ENCODE data around the gene TBC1D22A.

DNA sequence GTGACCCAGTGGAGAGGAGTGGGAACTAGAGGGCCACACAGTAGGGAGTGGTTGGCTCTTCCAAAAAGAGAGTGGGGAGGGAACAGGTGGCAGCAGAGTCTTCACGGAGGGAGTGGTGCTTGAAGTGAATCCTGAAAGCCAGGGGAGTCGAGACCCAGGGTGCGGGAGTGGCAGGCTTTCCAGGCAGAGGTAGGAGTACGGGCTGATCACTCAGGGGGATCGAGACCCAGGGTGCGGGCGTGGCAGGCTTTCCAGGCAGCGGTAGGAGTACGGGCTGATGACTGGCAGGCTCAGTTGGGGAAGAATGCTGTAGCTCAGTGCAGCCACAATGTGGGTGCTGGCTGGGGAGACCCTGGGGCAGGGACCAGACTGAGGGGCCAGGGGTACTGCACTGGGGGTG is 148.2 kb downstream of the TBC1D22A start:
- TF ChIP-seq CHD2 (IDR thresholded peaks at IDR 0.05; ENCODE audit: borderline replicate concordance, low read depth, low read length) (no peak), YY1 (IDR thresholded peaks at IDR 0.05; ENCODE audit: low read depth, low read length) (no peak), RCOR1 (conservative IDR thresholded peaks at IDR 0.05; ENCODE audit: low read depth, low read length) (no peak), NFYA (IDR thresholded peaks at IDR 0.05; ENCODE audit: borderline replicate concordance, low read depth, low read length) (no peak), TCF12 (IDR thresholded peaks at IDR 0.05; ENCODE audit: low read depth, low read length) (no peak), ZNF207 (IDR thresholded peaks at IDR 0.05; ENCODE audit: borderline replicate concordance) (no peak)
- TF ChIP-seq, protein P1, sequence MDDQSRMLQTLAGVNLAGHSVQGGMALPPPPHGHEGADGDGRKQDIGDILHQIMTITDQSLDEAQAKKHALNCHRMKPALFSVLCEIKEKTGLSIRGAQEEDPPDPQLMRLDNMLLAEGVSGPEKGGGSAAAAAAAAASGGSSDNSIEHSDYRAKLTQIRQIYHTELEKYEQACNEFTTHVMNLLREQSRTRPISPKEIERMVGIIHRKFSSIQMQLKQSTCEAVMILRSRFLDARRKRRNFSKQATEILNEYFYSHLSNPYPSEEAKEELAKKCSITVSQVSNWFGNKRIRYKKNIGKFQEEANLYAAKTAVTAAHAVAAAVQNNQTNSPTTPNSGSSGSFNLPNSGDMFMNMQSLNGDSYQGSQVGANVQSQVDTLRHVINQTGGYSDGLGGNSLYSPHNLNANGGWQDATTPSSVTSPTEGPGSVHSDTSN (IDR thresholded peaks at IDR 0.05; ENCODE audit: insufficient replicate concordance, low read depth, low read length), result no peak
- TF ChIP-seq, protein P2, sequence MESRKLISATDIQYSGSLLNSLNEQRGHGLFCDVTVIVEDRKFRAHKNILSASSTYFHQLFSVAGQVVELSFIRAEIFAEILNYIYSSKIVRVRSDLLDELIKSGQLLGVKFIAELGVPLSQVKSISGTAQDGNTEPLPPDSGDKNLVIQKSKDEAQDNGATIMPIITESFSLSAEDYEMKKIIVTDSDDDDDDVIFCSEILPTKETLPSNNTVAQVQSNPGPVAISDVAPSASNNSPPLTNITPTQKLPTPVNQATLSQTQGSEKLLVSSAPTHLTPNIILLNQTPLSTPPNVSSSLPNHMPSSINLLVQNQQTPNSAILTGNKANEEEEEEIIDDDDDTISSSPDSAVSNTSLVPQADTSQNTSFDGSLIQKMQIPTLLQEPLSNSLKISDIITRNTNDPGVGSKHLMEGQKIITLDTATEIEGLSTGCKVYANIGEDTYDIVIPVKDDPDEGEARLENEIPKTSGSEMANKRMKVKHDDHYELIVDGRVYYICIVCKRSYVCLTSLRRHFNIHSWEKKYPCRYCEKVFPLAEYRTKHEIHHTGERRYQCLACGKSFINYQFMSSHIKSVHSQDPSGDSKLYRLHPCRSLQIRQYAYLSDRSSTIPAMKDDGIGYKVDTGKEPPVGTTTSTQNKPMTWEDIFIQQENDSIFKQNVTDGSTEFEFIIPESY (IDR thresholded peaks at IDR 0.05), result no peak
- TF ChIP-seq, protein P3, sequence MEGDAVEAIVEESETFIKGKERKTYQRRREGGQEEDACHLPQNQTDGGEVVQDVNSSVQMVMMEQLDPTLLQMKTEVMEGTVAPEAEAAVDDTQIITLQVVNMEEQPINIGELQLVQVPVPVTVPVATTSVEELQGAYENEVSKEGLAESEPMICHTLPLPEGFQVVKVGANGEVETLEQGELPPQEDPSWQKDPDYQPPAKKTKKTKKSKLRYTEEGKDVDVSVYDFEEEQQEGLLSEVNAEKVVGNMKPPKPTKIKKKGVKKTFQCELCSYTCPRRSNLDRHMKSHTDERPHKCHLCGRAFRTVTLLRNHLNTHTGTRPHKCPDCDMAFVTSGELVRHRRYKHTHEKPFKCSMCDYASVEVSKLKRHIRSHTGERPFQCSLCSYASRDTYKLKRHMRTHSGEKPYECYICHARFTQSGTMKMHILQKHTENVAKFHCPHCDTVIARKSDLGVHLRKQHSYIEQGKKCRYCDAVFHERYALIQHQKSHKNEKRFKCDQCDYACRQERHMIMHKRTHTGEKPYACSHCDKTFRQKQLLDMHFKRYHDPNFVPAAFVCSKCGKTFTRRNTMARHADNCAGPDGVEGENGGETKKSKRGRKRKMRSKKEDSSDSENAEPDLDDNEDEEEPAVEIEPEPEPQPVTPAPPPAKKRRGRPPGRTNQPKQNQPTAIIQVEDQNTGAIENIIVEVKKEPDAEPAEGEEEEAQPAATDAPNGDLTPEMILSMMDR (IDR thresholded peaks at IDR 0.05 in 2 of 3, conservative IDR thresholded peaks at IDR 0.05 in 1 of 3; ENCODE audit: control insufficient read depth in 2 of 3, extremely low read depth in 1 of 3, insufficient read depth in 1 of 3, low read depth in 3 of 3, low read length in 3 of 3), result no peak

Measured in GM12878 (cell line).